IMR-90 (cell line): ENCODE results near the gene CHAC1. TPM values are rescaled to one million over a fixed set of nuclear protein-coding genes. Genes with fewer than 3 reads are reported as not detected.
A peak's percentile ranks its signal among the peaks of the same experiment; 100 is the strongest.

Experiments used
- ATAC-seq: fragments of 200-7000 bp; cut with Tn5 transposase; 2 replicates; pipeline ENCODE4 v1.9.1; 2020; ENCODE audit warnings: low read depth, mild to moderate bottlenecking, moderate library complexity
- BruUV-seq: library from RNA; stranded (reverse); fragments of 400-500 nt; replicated peaks from 2 replicates; lab custom pipeline; 2021; lab: Mats Ljungman, UMichigan
- CTCF ChIA-PET: fragments of 300-600 bp; formaldehyde crosslinking; extraction: SDS; loops from one replicate; lab custom pipeline; 2021; ENCODE audit warnings: antibody characterized with exemption; lab: Yijun Ruan, JAX
- POLR2A ChIA-PET: fragments of 300-600 bp; sonication (Branson Sonifier 250); formaldehyde crosslinking; loops from one replicate; lab custom pipeline; 2022; ENCODE audit warnings: antibody characterized with exemption; ENCODE audit not compliant: unreplicated experiment; lab: Charles Lee
- DNase-seq: peaks from one replicate; pipeline ENCODE4 v3.0.0; 2013
- H2AFZ ChIP-seq: replicated peaks from 2 replicates; pipeline ENCODE3; 2013; ENCODE audit warnings: low read length, mild to moderate bottlenecking; ENCODE audit not compliant: poor library complexity
- H2AK5ac ChIP-seq: 2 replicates; pipeline ENCODE4 v1.6.1; 2013; ENCODE audit warnings: low read depth, low read length, inconsistent platforms
- H2AK9ac ChIP-seq: replicated peaks from 2 replicates; pipeline ENCODE3; 2013; ENCODE audit warnings: mild to moderate bottlenecking, low read depth, low read length, moderate library complexity; ENCODE audit not compliant: poor library complexity
- H2BK120ac ChIP-seq: 2 replicates; pipeline ENCODE4 v1.6.1; 2013; ENCODE audit warnings: low read depth, low read length, inconsistent platforms
- H2BK15ac ChIP-seq: 3 replicates; pipeline ENCODE4 v1.6.1; 2013; ENCODE audit warnings: low read depth, low read length, inconsistent platforms
- H2BK20ac ChIP-seq: 2 replicates; pipeline ENCODE4 v1.6.1; 2013; ENCODE audit warnings: low read depth, mild to moderate bottlenecking, inconsistent platforms, low read length, moderate library complexity
- H2BK5ac ChIP-seq: 2 replicates; pipeline ENCODE4 v1.6.1; 2013; ENCODE audit warnings: mild to moderate bottlenecking, low read depth, low read length, inconsistent platforms; ENCODE audit not compliant: poor library complexity, severe bottlenecking
- H3K14ac ChIP-seq: replicated peaks from 2 replicates; pipeline ENCODE4 v1.6.1; 2013; ENCODE audit warnings: low read depth, low read length, inconsistent platforms
- H3K18ac ChIP-seq: 2 replicates; pipeline ENCODE4 v1.6.1; 2013; ENCODE audit warnings: low read depth, low read length, control low read depth
- H3K23ac ChIP-seq: 2 replicates; pipeline ENCODE4 v1.6.1; 2013; ENCODE audit warnings: low read depth, low read length, inconsistent platforms
- H3K27ac ChIP-seq: 2 replicates; pipeline ENCODE4 v1.5.1; 2013; ENCODE audit warnings: mild to moderate bottlenecking, control low read depth, low read length; ENCODE audit not compliant: insufficient read depth
- H3K27me3 ChIP-seq: 2 replicates; pipeline ENCODE4 v1.6.1; 2013; ENCODE audit warnings: low read length; ENCODE audit not compliant: control insufficient read depth, insufficient read depth
- H3K36me3 ChIP-seq: 2 replicates; pipeline ENCODE4 v1.6.1; 2013; ENCODE audit warnings: low read length, mixed read lengths; ENCODE audit not compliant: control insufficient read depth, insufficient read depth
- H3K4ac ChIP-seq: 2 replicates; pipeline ENCODE4 v1.6.1; 2013; ENCODE audit warnings: low read depth, low read length, inconsistent platforms
- H3K4me1 ChIP-seq: 2 replicates; pipeline ENCODE4 v1.6.1; 2013; ENCODE audit warnings: low read length, mixed read lengths; ENCODE audit not compliant: control insufficient read depth, insufficient read depth
- H3K4me2 ChIP-seq: 2 replicates; pipeline ENCODE4 v1.6.1; 2013; ENCODE audit warnings: low read depth, mild to moderate bottlenecking, control low read depth, low read length, moderate library complexity
- H3K4me3 ChIP-seq: 2 replicates; pipeline ENCODE4 v1.5.1; 2013; ENCODE audit warnings: low read depth, mild to moderate bottlenecking, control low read depth, low read length, moderate library complexity; ENCODE audit not compliant: insufficient read depth
- H3K56ac ChIP-seq: 2 replicates; pipeline ENCODE4 v1.6.1; 2013; ENCODE audit warnings: low read length, inconsistent platforms; ENCODE audit not compliant: insufficient read depth; ENCODE audit errors: extremely low read depth
- H3K79me1 ChIP-seq, 2 experiments: 2 replicates each; pipeline ENCODE4 v1.6.1; 2013; ENCODE audit warnings: low read length in 2 of 2, inconsistent platforms in 1 of 2, low read depth in 1 of 2
- H3K9ac ChIP-seq: 2 replicates; pipeline ENCODE4 v1.6.1; 2013; ENCODE audit warnings: low read depth, low read length, control low read depth
- H3K9me1 ChIP-seq: 2 replicates; pipeline ENCODE4 v1.6.1; 2013; ENCODE audit warnings: low read length, inconsistent platforms; ENCODE audit not compliant: insufficient read depth
- H3K9me3 ChIP-seq: 2 replicates; pipeline ENCODE4 v1.6.1; 2013; ENCODE audit warnings: low read length; ENCODE audit not compliant: control insufficient read depth, insufficient read depth
- H4K20me1 ChIP-seq: 2 replicates; pipeline ENCODE4 v1.6.1; 2013; ENCODE audit warnings: low read length, inconsistent platforms; ENCODE audit not compliant: insufficient read depth
- H4K5ac ChIP-seq: 2 replicates; pipeline ENCODE4 v1.6.1; 2013; ENCODE audit warnings: mild to moderate bottlenecking, low read depth, low read length, control low read depth
- H4K8ac ChIP-seq, 2 experiments: 2 replicates each; pipeline ENCODE4 v1.6.1; 2013; ENCODE audit warnings: low read depth in 2 of 2, low read length in 2 of 2, control low read depth in 1 of 2, inconsistent platforms in 1 of 2
- H4K91ac ChIP-seq: 2 replicates; pipeline ENCODE4 v1.6.1; 2013; ENCODE audit warnings: low read depth, low read length, inconsistent platforms; ENCODE audit not compliant: insufficient read depth
- NFE2L2 ChIP-seq: fragments of 150-350 bp; IDR thresholded peaks from 2 replicates; pipeline ENCODE4 v1.6.1; 2016; ENCODE audit warnings: low read depth, mild to moderate bottlenecking, low read length
- WGBS, 2 experiments: methylation state at CpG; one replicate each; pipeline versions ENCODE4 v1.1.5 to v1.1.7; 2013; ENCODE audit warnings: missing lambda C conversion rate in 2 of 2; ENCODE audit not compliant: insufficient read length in 1 of 2; ENCODE audit errors: extremely low coverage in 2 of 2; 5-methylcytosine and 5-hydroxymethylcytosine counted together
- dilution Hi-C: fragments of 300-500 bp; cut with HindIII; formaldehyde crosslinking; loops from one replicate; pipeline ENCODE4 v1.14.3; 2018; ENCODE audit warnings: low sequenced_read_pairs; ENCODE audit not compliant: unreplicated experiment
- in situ Hi-C: fragments of 300-500 bp; cut with MboI; formaldehyde crosslinking; loops from 3 replicates; pipeline ENCODE4 v1.14.3; 2019; ENCODE audit warnings: low sequenced_read_pairs, inconsistent platforms, mixed read lengths
- intact Hi-C: fragments of 100-400 bp; cut with micrococcal nuclease; formaldehyde crosslinking; loops from 2 replicates; pipeline ENCODE4 v1.10.0; 2022
- polyA plus RNA-seq, 3 experiments: library from polyadenylated mRNA; depleted of rRNA; stranded (reverse); fragments of >200 nt; gene quantifications; 2 replicates each; pipeline ENCODE4 v1.2.3, GENCODE V29; 2012; ENCODE audit warnings: low replicate concordance in 1 of 3
- total RNA-seq: library from RNA; depleted of rRNA; stranded (reverse); fragments of >200 nt; gene quantifications from 2 replicates; pipeline ENCODE4 v1.2.3, GENCODE V29; 2012

CHAC1 gene
- total and polyA plus RNA-seq, 2 of the 4 experiments (the other 2 are of a cell fraction) = 51.3 to 77.8 TPM

DNA sequence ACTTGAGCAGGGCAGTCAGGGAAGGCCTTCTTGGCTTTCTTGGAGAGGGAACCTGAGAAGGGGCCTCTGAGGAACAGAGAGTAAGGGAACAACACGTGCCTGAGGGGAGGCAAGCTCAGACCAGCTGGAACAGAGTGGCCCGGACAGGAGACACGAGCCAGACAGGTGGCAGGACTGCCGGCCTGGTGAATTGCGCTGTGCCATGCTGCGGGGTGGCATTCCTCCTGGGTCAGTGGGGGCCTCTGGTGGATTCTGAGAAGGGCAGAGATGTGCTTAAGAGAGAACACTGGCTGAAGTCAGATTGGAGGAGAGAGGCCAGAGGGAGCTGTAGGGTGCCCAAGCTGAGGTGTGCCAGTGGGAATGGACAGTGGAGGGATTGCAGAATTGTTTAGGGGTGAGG is 4.9 kb downstream of the CHAC1 start:
- Histone ChIP-seq H3K14ac (0 out of 2 replicates have a peak overlapping the region, but pooled peaks have one; percentile 55), H2BK120ac (no peak overlapping the region), H2AK5ac (no peak overlapping the region; the same call in 1 of the 2 replicates), H3K18ac (no peak overlapping the region), H3K36me3 (peaks cover 28% of the 10 kb centered on the region), H3K4me1 (peaks cover 25% of the 10 kb centered on the region), H3K56ac (no peak overlapping the region), H3K4ac (peak overlapping the region; percentile 50), H3K27ac (no peak overlapping the region), H2BK20ac (no peak overlapping the region; the same call in 1 of the 2 replicates), H2AFZ (no peak overlapping the region), H3K27me3 (no peaks in the 10 kb centered on the region), H3K23ac (peak overlapping the region; percentile 8; the same call in 1 of the 2 replicates), H3K9me1 (peaks cover 28% of the 10 kb centered on the region), H3K4me2 (no peak overlapping the region), H2AK9ac (peak overlapping the region; percentile 68), H4K91ac (no peak overlapping the region), H4K5ac (no peak overlapping the region), H3K79me1 (peaks cover 15 to 48% of the 10 kb centered on the region in 2 experiments), H3K9ac (no peak overlapping the region), H4K8ac (peak overlapping the region in 1 of 2 experiments; percentile 11; a peak in 1 of 4 replicates), H4K20me1 (peaks cover 55% of the 10 kb centered on the region), H2BK5ac (peak overlapping the region; percentile 51), H3K9me3 (no peaks in the 10 kb centered on the region), H2BK15ac (no peak overlapping the region), H3K4me3 (no peak overlapping the region)
- TF ChIP-seq NFE2L2 = no peak
- BruUV-seq = no TSS peak
- ChIA-PET CTCF (no interaction called here), POLR2A (interaction anchor here (0.5 to 1.3 kb wide), 3 partner anchors 59 to 592 kb away, joined by 3 to 10 read pairs (median 3); no protein-coding TSS in a partner anchor)
- in situ Hi-C loops (no loop called here), intact Hi-C loops (no loop called here), dilution Hi-C loops (no loop called here)
- no peak for DNase-seq
- ATAC-seq = peak; percentile 2; the same call in 1 of the 2 replicates
- no CpG with 5 or more reads among the region's 6 CpGs for WGBS, 2 experiments
